OCI-LY3 (cell line): ENCODE data around the gene SERPINE2.
"Not testable (repeated sequence)": the region's sequence is repeated elsewhere in the genome, so short reads cannot be mapped to it uniquely, and the experiment has no call there.

Source experiments
- H2AFZ ChIP-seq: fragments of 200-600, 300-600 bp; shearing (Covaris generic); 2 replicates; pipeline ENCODE4 v1.6.0; 2014; ENCODE audit warnings: antibody characterized with exemption, low read depth, low read length
- H3K27ac ChIP-seq: fragments of 200-600, 300-600 bp; sonication (generic); 2 replicates; pipeline ENCODE4 v1.5.1; 2014; ENCODE audit warnings: mild to moderate bottlenecking, low read length, moderate library complexity, mixed read lengths
- H3K27me3 ChIP-seq: fragments of 200-600, 300-600 bp; sonication (generic); 2 replicates; pipeline ENCODE4 v1.6.1; 2014; ENCODE audit warnings: low read depth, low read length, mixed read lengths
- H3K36me3 ChIP-seq: fragments of 200-600, 300-600 bp; sonication (generic); replicated peaks from 2 replicates; pipeline ENCODE3; 2014; ENCODE audit warnings: low read depth, low read length, mixed read lengths
- H3K4me1 ChIP-seq: fragments of 300-600, 200-600 bp; sonication (generic); 2 replicates; pipeline ENCODE4 v1.6.1; 2014; ENCODE audit warnings: low read length, mixed read lengths
- H3K4me2 ChIP-seq: fragments of 200-600, 300-600 bp; sonication (generic); 2 replicates; pipeline ENCODE4 v1.6.1; 2014; ENCODE audit warnings: low read length, mixed read lengths
- H3K4me3 ChIP-seq: fragments of 300-600, 200-600 bp; sonication (generic); 2 replicates; pipeline ENCODE4 v1.5.1; 2014; ENCODE audit warnings: antibody characterized with exemption, mild to moderate bottlenecking, low read length, moderate library complexity
- H3K79me2 ChIP-seq: fragments of 300-600, 200-600 bp; shearing (Covaris generic); 2 replicates; pipeline ENCODE4 v1.6.1; 2014; ENCODE audit warnings: mild to moderate bottlenecking, low read length, mixed read lengths
- H3K9ac ChIP-seq: fragments of 300-600, 200-600 bp; shearing (Covaris generic); 2 replicates; pipeline ENCODE4 v1.6.0; 2014; ENCODE audit warnings: mild to moderate bottlenecking, low read length, moderate library complexity
- H3K9me3 ChIP-seq: fragments of 200-600, 300-600 bp; shearing (Covaris generic); 2 replicates; pipeline ENCODE4 v1.6.1; 2014; ENCODE audit warnings: low read length, mixed read lengths; ENCODE audit not compliant: insufficient read depth
- H4K20me1 ChIP-seq: fragments of 200-600, 300-600 bp; sonication (generic); 2 replicates; pipeline ENCODE4 v1.6.1; 2016; ENCODE audit warnings: low read length, mixed read lengths; ENCODE audit not compliant: insufficient read depth
- CTCF ChIP-seq: fragments of 200-600, 300-600 bp; sonication (generic); IDR thresholded peaks from 2 replicates; pipeline ENCODE4 v1.5.1; 2014; ENCODE audit warnings: antibody characterized with exemption, low read length, low read depth
- EZH2phosphoT487 ChIP-seq: fragments of 200-600 bp; shearing (Covaris generic); IDR thresholded peaks from 2 replicates; pipeline ENCODE4 v1.6.1; 2018; ENCODE audit warnings: antibody characterized with exemption, mixed run types, low read depth

Gene SERPINE2

GRCh38 chr2:224011837-224012236 is 27.2 kb downstream of the SERPINE2 start:
- Histone ChIP-seq H4K20me1 (no peaks in the 10 kb centered on the region), H3K4me2 (no peak overlapping the region), H3K27me3 (no peaks in the 10 kb centered on the region), H3K79me2 (no peaks in the 10 kb centered on the region), H3K4me1 (no peaks in the 10 kb centered on the region), H3K9ac (no peak overlapping the region), H3K36me3 (no peaks in the 10 kb centered on the region), H3K9me3 (no peaks in the 10 kb centered on the region), H2AFZ (no peak overlapping the region), H3K27ac (no peak overlapping the region), H3K4me3 (no peak overlapping the region)
- TF ChIP-seq CTCF (no peak), EZH2phosphoT487 (no peak)

GRCh38 chr2:224009605-224010315 is 29.3 kb downstream of the SERPINE2 start:
- H3K9me3 ChIP-seq, result no peaks in the 10 kb centered on the region
- no peaks in the 10 kb centered on the region for H3K79me2 ChIP-seq
- no peaks in the 10 kb centered on the region for H3K36me3 ChIP-seq
- H3K4me2 ChIP-seq, result no peak overlapping the region
- no peaks in the 10 kb centered on the region for H3K4me1 ChIP-seq
- TF ChIP-seq CTCF (no peak), EZH2phosphoT487 (no peak)
- no peaks in the 10 kb centered on the region for H3K27me3 ChIP-seq
- no peak overlapping the region for H3K27ac ChIP-seq
- no peak overlapping the region for H3K4me3 ChIP-seq
- no peak overlapping the region for H3K9ac ChIP-seq
- no peaks in the 10 kb centered on the region for H4K20me1 ChIP-seq
- no peak overlapping the region for H2AFZ ChIP-seq

GRCh38 chr2:224008702-224009261 is 30.3 kb downstream of the SERPINE2 start:
- TF ChIP-seq EZH2phosphoT487 (no peak), CTCF (no peak)
- no peak overlapping the region for H3K27ac ChIP-seq
- no peak overlapping the region for H3K4me2 ChIP-seq
- H3K27me3 ChIP-seq, result no peaks in the 10 kb centered on the region
- no peaks in the 10 kb centered on the region for H3K9me3 ChIP-seq
- no peaks in the 10 kb centered on the region for H4K20me1 ChIP-seq
- H2AFZ ChIP-seq, result no peak overlapping the region
- no peaks in the 10 kb centered on the region for H3K4me1 ChIP-seq
- H3K79me2 ChIP-seq, result no peaks in the 10 kb centered on the region
- H3K9ac ChIP-seq, result no peak overlapping the region
- no peaks in the 10 kb centered on the region for H3K36me3 ChIP-seq
- no peak overlapping the region for H3K4me3 ChIP-seq

GRCh38 chr2:224004105-224004695 is 34.9 kb downstream of the SERPINE2 start:
- H4K20me1 ChIP-seq, result no peaks in the 10 kb centered on the region
- H3K27me3 ChIP-seq, result no peaks in the 10 kb centered on the region
- no peak overlapping the region for H3K4me3 ChIP-seq
- no peak overlapping the region for H2AFZ ChIP-seq
- H3K36me3 ChIP-seq, result no peaks in the 10 kb centered on the region
- no peaks in the 10 kb centered on the region for H3K4me1 ChIP-seq
- H3K9ac ChIP-seq, result no peak overlapping the region
- no peak overlapping the region for H3K4me2 ChIP-seq
- TF ChIP-seq EZH2phosphoT487 (no peak), CTCF (no peak)
- no peaks in the 10 kb centered on the region for H3K9me3 ChIP-seq
- H3K79me2 ChIP-seq, result no peaks in the 10 kb centered on the region
- H3K27ac ChIP-seq, result no peak overlapping the region

- not testable (repeated sequence) for H3K79me2 ChIP-seq, H4K20me1 ChIP-seq, H3K27me3 ChIP-seq, H3K4me1 ChIP-seq, H3K4me2 ChIP-seq, H3K27ac ChIP-seq, H3K9ac ChIP-seq, H2AFZ ChIP-seq, H3K9me3 ChIP-seq, H3K36me3 ChIP-seq, H3K4me3 ChIP-seq
Observed at GRCh38 chr2:224000662-224001061, 38.4 kb downstream of the SERPINE2 start.
